ENCODE measurements around the gene NXPE2. TPM values are rescaled to one million over a fixed set of nuclear protein-coding genes. Genes with fewer than 3 reads are reported as not detected.

The NXPE2 gene
- total RNA-seq, 4 donors from 2014 or later = not detected

- H3K27ac ChIP-seq = no peak overlapping the region
- H3K4me1 ChIP-seq = no peaks in the 10 kb centered on the region
- WGBS, 2 donors = 66 to 86% methylated on average over 2 of the region's 2 CpGs
- no peak overlapping the region for H3K4me3 ChIP-seq (replicated peaks in 1 of 3)
- intact Hi-C loops (cut with DNase I) = no loop called here
- no peak for TF ChIP-seq CTCF (IDR thresholded peaks at IDR 0.05)
- no peak for TF ChIP-seq POLR2A (IDR thresholded peaks at IDR 0.05)
- no peaks in the 10 kb centered on the region for H3K36me3 ChIP-seq
- no peaks in the 10 kb centered on the region for H3K27me3 ChIP-seq
- DNase-seq = no peak
- no peaks in the 10 kb centered on the region for H3K9me3 ChIP-seq
Observed at GRCh38 chr11:114664641-114665040, 13.7 kb upstream of the NXPE2 start.

GRCh38 chr11:114666760-114667159 is 11.6 kb upstream of the NXPE2 start:
- TF ChIP-seq POLR2A (IDR thresholded peaks at IDR 0.05) = no peak
- TF ChIP-seq CTCF (IDR thresholded peaks at IDR 0.05) = no peak
- H3K4me1 ChIP-seq = no peaks in the 10 kb centered on the region
- intact Hi-C loops (cut with DNase I) = no loop called here
- WGBS, 2 donors = 78 to 87% methylated on average over 2 of the region's 2 CpGs
- H3K27ac ChIP-seq = no peak overlapping the region
- no peak for DNase-seq
- H3K36me3 ChIP-seq = no peaks in the 10 kb centered on the region
- no peak overlapping the region for H3K4me3 ChIP-seq (replicated peaks in 1 of 3)
- H3K27me3 ChIP-seq = no peaks in the 10 kb centered on the region
- no peaks in the 10 kb centered on the region for H3K9me3 ChIP-seq

GRCh38 chr11:114668109-114668508 is 10.2 kb upstream of the NXPE2 start:
- H3K27ac ChIP-seq = no peak overlapping the region
- no peaks in the 10 kb centered on the region for H3K9me3 ChIP-seq
- H3K4me1 ChIP-seq = no peaks in the 10 kb centered on the region
- H3K36me3 ChIP-seq = no peaks in the 10 kb centered on the region
- TF ChIP-seq CTCF (IDR thresholded peaks at IDR 0.05) (no peak), POLR2A (IDR thresholded peaks at IDR 0.05) (no peak)
- intact Hi-C loops (cut with DNase I) = no loop called here
- no peak for DNase-seq
- no peak overlapping the region for H3K4me3 ChIP-seq (replicated peaks in 1 of 3)
- H3K27me3 ChIP-seq = no peaks in the 10 kb centered on the region

- no peaks in the 10 kb centered on the region for H3K4me1 ChIP-seq
- intact Hi-C loops (cut with DNase I) = no loop called here
- TF ChIP-seq CTCF (IDR thresholded peaks at IDR 0.05) = no peak
- TF ChIP-seq POLR2A (IDR thresholded peaks at IDR 0.05) = no peak
Observed at GRCh38 chr11:114673661-114674060, 4.7 kb upstream of the NXPE2 start.

GRCh38 chr11:114679505-114679904 is 1.2 kb downstream of the NXPE2 start:
- intact Hi-C loops (cut with DNase I) = no loop called here
- DNase-seq = no peak
- no peaks in the 10 kb centered on the region for H3K27me3 ChIP-seq
- H3K4me3 ChIP-seq (replicated peaks in 1 of 3) = no peak overlapping the region
- H3K36me3 ChIP-seq = no peaks in the 10 kb centered on the region
- TF ChIP-seq CTCF (IDR thresholded peaks at IDR 0.05) (no peak), POLR2A (IDR thresholded peaks at IDR 0.05) (no peak)
- 80 to 86% methylated on average over 4 of the region's 4 CpGs for WGBS, 2 donors
- H3K9me3 ChIP-seq = no peaks in the 10 kb centered on the region
- H3K27ac ChIP-seq = no peak overlapping the region
- H3K4me1 ChIP-seq = no peaks in the 10 kb centered on the region

More at GRCh38 chr11:114673661-114674060, 4.7 kb upstream of the NXPE2 start:
- H3K36me3 ChIP-seq = no peaks in the 10 kb centered on the region
- DNase-seq = no peak
- H3K27me3 ChIP-seq = no peaks in the 10 kb centered on the region
- no peak overlapping the region for H3K4me3 ChIP-seq (replicated peaks in 1 of 3)
- H3K27ac ChIP-seq = no peak overlapping the region
- no peaks in the 10 kb centered on the region for H3K9me3 ChIP-seq
